HL-60 (cell line): Measurements from ENCODE around the gene TBCC.
"Not testable (repeated sequence)": the region's sequence is repeated elsewhere in the genome, so short reads cannot be mapped to it uniquely, and the experiment has no call there.

Experiments used
- DNase-seq, 2 experiments: peaks; one replicate each; pipeline ENCODE4 v3.0.0-alpha.2; 2010 to 2020; ENCODE audit warnings: low read depth in 1 of 2, low spot score in 1 of 2
- H3K27ac ChIP-seq: fragments of 250-450 bp; sonication (Bioruptor Pico); replicated peaks from 2 replicates; pipeline ENCODE4 v1.5.1; 2020; ENCODE audit warnings: mild to moderate bottlenecking, moderate library complexity
- H3K27me3 ChIP-seq: fragments of 250-450 bp; sonication (Bioruptor Pico); 2 replicates; pipeline ENCODE4 v1.5.1; 2021; ENCODE audit warnings: mild to moderate bottlenecking, moderate library complexity; ENCODE audit not compliant: insufficient read depth, poor library complexity, severe bottlenecking
- H3K4me3 ChIP-seq: replicated peaks from 2 replicates; pipeline ENCODE4 v1.5.1; 2011; ENCODE audit warnings: mild to moderate bottlenecking, control low read depth, low read length; ENCODE audit not compliant: insufficient read depth
- CTCF ChIP-seq: IDR thresholded peaks from one replicate; pipeline ENCODE4 v1.5.1; 2011; ENCODE audit warnings: low read length, control low read depth, inconsistent platforms; ENCODE audit not compliant: insufficient read depth
- GABPA ChIP-seq: IDR thresholded peaks from 2 replicates; pipeline ENCODE4 v1.6.1; 2012; ENCODE audit warnings: low read depth
- POLR2AphosphoS5 ChIP-seq: IDR thresholded peaks from 2 replicates; pipeline ENCODE4 v1.6.1; 2012; ENCODE audit warnings: low read depth
- REST ChIP-seq: IDR thresholded peaks from 2 replicates; pipeline ENCODE4 v1.6.1; 2012; ENCODE audit warnings: low read depth; ENCODE audit not compliant: insufficient replicate concordance
- SPI1 ChIP-seq: IDR thresholded peaks from 2 replicates; pipeline ENCODE4 v1.6.1; 2012; ENCODE audit warnings: low read depth, mild to moderate bottlenecking, borderline replicate concordance

TBCC gene

GRCh38 chr6:42779521-42779920, 33.6 kb upstream of the TBCC start:
- TF ChIP-seq POLR2AphosphoS5 (no peak), GABPA (no peak), REST (no peak), SPI1 (no peak)
- Histone ChIP-seq H3K27ac (no peak overlapping the region), H3K4me3 (no peak overlapping the region), H3K27me3 (no peaks in the 10 kb centered on the region)
- DNase-seq, result no peak

GRCh38 chr6:42778122-42778521, 32.2 kb upstream of the TBCC start:
- TF ChIP-seq REST, result no peak
- no peak for TF ChIP-seq POLR2AphosphoS5

GRCh38 chr6:42777126-42777822, 31.4 kb upstream of the TBCC start:
- Histone ChIP-seq H3K4me3 (no peak overlapping the region), H3K27me3 (no peaks in the 10 kb centered on the region), H3K27ac (no peak overlapping the region)
- DNase-seq, result no peak
- TF ChIP-seq REST, result no peak
- TF ChIP-seq GABPA, result no peak
- TF ChIP-seq POLR2AphosphoS5, result no peak
- TF ChIP-seq CTCF, result no peak
- no peak for TF ChIP-seq SPI1

More at GRCh38 chr6:42778122-42778521, 32.2 kb upstream of the TBCC start:
- Histone ChIP-seq H3K4me3 (no peak overlapping the region), H3K27me3 (no peaks in the 10 kb centered on the region), H3K27ac (no peak overlapping the region)
- DNase-seq, result no peak

GRCh38 chr6:42774821-42775487, 29.1 kb upstream of the TBCC start:
- peak overlapping the region; percentile 30 for H3K4me3 ChIP-seq
- H3K27me3 ChIP-seq, result not testable (repeated sequence)
- 0 out of 2 replicates have a peak, but pooled peaks have one; percentile 33 for TF ChIP-seq POLR2AphosphoS5
- TF ChIP-seq REST, result peak; percentile 14
- TF ChIP-seq SPI1, result peak; percentile 74
- peak overlapping the region; percentile 85 for H3K27ac ChIP-seq
- peak; percentile 42 to 72 for DNase-seq
